Measurements from ENCODE around the gene INPPL1.

Gene INPPL1

GRCh38 chr11:72280726-72281315 lies 56.3 kb downstream of the INPPL1 start:
- DNase-seq (ENCODE audit: low spot score), result no peak

- DNase-seq (ENCODE audit: low spot score), result no peak
Measured at GRCh38 chr11:72283947-72284346, 59.4 kb downstream of the INPPL1 start.

- DNase-seq (ENCODE audit: low spot score), result no peak
Measured at GRCh38 chr11:72287293-72287692, 62.7 kb downstream of the INPPL1 start.
